MG63 (cell line): ENCODE data around the gene PNMA6F. TPM values are rescaled to one million over a fixed set of nuclear protein-coding genes. Genes with fewer than 3 reads are reported as not detected.
"Not testable (repeated sequence)": the region's sequence is repeated elsewhere in the genome, so short reads cannot be mapped to it uniquely, and the experiment has no call there.

Source experiments
- DNase-seq: peaks from one replicate; pipeline ENCODE4 v3.0.0-alpha.2; 2020
- H3K27me3 ChIP-seq: fragments of 250-450 bp; sonication (Bioruptor Pico); 2 replicates; pipeline ENCODE4 v1.5.1; 2020; ENCODE audit warnings: mild to moderate bottlenecking, moderate library complexity
- H3K36me3 ChIP-seq: fragments of 250-450 bp; sonication (Bioruptor Pico); 2 replicates; pipeline ENCODE4 v1.5.1; 2020; ENCODE audit warnings: mild to moderate bottlenecking, moderate library complexity
- H3K4me3 ChIP-seq: fragments of 250-450 bp; sonication (Bioruptor Pico); 2 replicates; pipeline ENCODE4 v1.5.1; 2020; ENCODE audit warnings: mild to moderate bottlenecking, moderate library complexity
- H3K9me3 ChIP-seq: fragments of 250-450 bp; sonication (Bioruptor Pico); 2 replicates; pipeline ENCODE4 v1.5.1; 2020; ENCODE audit warnings: mild to moderate bottlenecking, moderate library complexity
- total RNA-seq: library from RNA; depleted of rRNA; stranded (reverse); fragments of >200 nt; shearing (Covaris generic); gene quantifications from 2 replicates; pipeline ENCODE4 v1.2.3, GENCODE V29; 2014; ENCODE audit warnings: low replicate concordance

Gene PNMA6F
- total RNA-seq, 1 experiment from 2014 or later: not detected

DNA sequence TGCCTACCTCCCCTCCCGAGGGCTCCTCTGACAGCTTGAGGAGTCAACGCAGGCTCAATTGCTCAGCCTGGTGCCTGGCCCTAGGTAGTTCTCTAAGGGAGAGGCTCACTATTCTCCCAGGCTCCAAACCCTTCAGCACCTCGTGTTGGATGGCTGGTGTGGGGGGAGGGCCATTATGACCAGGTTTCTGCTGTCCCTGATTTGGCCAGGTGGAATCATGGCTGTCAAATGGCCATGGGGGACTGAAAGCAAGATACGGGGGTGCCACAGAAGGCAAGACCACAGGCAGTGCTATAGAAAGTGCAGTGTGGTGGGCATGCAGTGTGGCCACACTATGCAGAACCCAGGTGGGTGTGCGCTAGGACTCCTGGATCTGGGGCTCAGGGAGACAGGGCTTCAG, 9.5 kb downstream of the PNMA6F start:
- Histone ChIP-seq H3K9me3 (no peaks in the 10 kb centered on the region), H3K4me3 (no peak overlapping the region), H3K27me3 (no peaks in the 10 kb centered on the region), H3K36me3 (no peaks in the 10 kb centered on the region)
- no peak for DNase-seq

DNA sequence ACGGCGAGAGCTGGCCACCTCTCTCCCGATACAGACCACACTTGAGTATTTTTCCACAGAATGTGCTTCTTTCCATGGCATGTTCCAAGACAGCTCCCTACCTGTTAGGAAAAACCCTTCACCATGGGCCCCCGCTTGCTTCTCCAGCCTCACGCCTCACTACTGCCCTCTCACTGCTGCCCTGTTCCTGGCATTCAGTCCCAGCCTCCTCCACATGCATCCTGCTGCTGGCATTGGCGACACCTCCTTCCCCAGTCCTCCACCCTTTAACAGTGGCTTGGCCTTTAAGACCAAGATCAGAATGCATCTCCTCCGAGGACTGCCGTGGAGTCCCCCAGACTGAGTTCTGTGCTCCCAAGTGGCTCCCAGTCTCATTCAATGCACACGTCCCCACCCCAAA, 10.7 kb downstream of the PNMA6F start:
- Histone ChIP-seq H3K9me3 (no peaks in the 10 kb centered on the region), H3K36me3 (no peaks in the 10 kb centered on the region), H3K27me3 (no peaks in the 10 kb centered on the region), H3K4me3 (no peak overlapping the region)
- DNase-seq: no peak

DNA sequence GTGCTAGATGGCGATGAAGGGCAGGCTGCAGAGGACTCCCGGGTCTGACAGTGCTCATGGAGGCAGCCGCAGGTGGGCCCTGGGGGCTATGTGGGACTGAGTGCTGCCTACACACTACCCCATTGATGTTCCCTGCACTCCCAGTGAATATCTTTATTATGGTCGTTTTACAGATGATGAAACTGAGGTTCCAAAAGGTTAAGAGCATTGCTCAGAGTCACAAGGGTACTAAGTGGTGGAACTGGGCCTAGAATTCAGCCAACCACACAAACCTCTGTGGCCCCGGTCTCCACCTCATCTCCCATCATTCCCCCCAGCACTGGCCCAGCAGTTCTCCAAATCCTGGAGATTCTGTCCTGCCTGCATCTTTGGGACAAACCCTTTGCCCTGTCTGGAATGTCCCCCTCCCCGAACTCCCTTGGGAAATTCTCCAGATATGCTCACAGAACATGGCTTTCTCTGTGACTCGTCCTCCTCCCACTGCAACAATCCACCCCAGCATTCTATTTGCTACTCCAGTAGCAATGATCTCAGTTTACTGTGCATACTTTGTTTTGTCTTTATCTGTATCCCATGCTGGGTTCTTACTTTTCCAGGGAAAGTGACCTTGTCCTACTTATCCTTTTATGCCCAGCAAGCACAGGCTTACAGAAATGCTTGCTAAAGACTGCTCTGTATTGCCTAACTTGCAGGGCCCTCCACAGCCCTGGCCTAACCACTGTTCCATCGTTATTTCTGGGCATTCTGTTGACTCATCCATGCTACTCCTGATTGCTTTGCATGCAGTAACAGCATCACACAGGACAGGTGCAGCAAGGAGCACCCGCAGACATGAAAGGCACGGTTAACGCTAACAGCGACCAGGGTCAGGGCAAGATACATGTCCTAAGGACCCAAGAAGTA, 14.0 kb downstream of the PNMA6F start:
- no peaks in the 10 kb centered on the region for H3K27me3 ChIP-seq
- H3K36me3 ChIP-seq: no peaks in the 10 kb centered on the region
- no peaks in the 10 kb centered on the region for H3K9me3 ChIP-seq
- DNase-seq: no peak
- no peak overlapping the region for H3K4me3 ChIP-seq

DNA sequence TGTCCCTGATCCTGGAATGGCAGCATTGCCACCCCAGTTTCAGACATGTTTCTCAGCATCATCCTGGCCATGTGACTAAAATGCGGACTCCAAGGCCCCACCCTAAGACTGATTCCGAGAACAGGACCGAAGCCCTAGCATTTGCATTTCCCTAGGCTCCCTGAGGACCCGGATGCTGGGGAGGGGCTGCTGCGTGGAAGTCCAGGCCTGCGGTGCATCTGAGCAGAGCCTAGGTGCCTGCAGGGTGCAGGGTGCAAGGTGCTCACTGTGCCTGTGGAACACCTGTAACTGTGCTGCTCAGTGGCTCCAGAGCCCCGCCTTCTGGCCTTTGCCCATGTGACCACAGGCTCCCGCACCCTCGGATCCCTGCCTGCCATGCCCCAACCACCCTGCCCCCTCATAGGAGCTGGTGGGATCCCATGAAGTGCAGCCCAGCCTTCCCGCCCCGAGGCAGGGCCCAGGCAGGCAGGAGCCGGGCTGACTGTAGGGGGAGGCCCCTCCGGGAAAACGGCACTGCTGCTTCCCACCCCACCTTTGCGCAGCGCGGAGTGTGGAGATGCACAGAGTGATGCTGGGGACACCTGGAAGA, 14.9 kb downstream of the PNMA6F start:
- no peak overlapping the region for H3K4me3 ChIP-seq
- no peak for DNase-seq
- no peaks in the 10 kb centered on the region for H3K36me3 ChIP-seq
- no peaks in the 10 kb centered on the region for H3K27me3 ChIP-seq
- no peaks in the 10 kb centered on the region for H3K9me3 ChIP-seq

DNA sequence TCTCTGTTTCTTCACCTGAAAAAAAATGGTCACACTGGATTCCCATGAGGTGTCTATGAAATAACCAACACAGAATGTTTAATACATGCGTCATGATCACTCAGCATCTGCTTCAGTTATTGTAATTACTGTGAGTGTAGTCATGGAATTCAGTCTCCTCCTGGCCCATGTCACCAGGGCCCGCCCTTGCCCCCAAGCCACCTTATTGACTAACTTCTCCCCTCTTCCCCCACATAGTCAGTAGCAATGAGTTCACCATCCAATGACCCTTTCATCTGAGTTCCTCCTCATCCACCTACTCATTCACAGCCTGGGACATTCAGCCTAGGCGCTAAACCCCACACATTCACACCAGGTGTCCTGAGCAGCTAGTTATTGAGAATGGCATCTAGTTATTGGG, 15.6 kb downstream of the PNMA6F start:
- DNase-seq: no peak
- Histone ChIP-seq H3K4me3 (no peak overlapping the region), H3K36me3 (no peaks in the 10 kb centered on the region), H3K9me3 (no peaks in the 10 kb centered on the region), H3K27me3 (no peaks in the 10 kb centered on the region)

DNA sequence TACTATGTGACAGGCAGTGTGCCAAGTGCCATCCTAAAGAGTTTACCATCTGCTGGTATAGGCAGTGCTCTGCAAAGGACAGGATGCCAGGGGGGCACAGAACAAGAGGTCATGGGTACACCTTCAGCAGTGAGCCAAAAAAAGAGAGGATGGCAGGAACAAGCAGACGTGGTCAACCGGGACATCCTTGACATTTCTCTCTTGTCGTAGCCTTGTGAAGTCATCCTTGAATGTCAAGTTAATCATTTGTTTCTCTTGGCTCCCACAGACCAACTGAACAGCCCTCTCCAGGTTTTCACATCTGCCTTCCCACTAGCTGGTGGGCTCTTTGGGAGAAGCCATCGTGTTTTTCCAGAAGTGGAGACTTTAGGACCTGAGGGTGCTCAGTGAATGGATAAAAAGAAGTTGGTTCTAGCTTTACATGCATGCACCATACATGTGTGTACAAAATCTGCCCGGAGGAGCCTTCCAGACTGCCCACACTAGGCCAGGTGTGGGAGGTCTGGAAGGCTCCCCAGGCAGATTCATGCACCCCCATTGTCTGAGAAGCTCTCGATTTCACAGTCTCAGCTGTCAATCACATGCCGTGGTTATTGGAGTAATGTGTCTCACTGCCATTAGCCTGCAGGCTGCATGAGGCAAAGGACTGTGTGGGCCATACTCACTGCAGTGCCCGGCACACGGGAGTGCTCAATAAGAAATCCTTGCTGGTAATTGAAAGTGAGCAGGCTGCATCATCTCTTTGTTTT, 16.4 kb downstream of the PNMA6F start:
- no peaks in the 10 kb centered on the region for H3K9me3 ChIP-seq
- no peaks in the 10 kb centered on the region for H3K36me3 ChIP-seq
- H3K27me3 ChIP-seq: no peaks in the 10 kb centered on the region
- H3K4me3 ChIP-seq: no peak overlapping the region
- no peak for DNase-seq

DNA sequence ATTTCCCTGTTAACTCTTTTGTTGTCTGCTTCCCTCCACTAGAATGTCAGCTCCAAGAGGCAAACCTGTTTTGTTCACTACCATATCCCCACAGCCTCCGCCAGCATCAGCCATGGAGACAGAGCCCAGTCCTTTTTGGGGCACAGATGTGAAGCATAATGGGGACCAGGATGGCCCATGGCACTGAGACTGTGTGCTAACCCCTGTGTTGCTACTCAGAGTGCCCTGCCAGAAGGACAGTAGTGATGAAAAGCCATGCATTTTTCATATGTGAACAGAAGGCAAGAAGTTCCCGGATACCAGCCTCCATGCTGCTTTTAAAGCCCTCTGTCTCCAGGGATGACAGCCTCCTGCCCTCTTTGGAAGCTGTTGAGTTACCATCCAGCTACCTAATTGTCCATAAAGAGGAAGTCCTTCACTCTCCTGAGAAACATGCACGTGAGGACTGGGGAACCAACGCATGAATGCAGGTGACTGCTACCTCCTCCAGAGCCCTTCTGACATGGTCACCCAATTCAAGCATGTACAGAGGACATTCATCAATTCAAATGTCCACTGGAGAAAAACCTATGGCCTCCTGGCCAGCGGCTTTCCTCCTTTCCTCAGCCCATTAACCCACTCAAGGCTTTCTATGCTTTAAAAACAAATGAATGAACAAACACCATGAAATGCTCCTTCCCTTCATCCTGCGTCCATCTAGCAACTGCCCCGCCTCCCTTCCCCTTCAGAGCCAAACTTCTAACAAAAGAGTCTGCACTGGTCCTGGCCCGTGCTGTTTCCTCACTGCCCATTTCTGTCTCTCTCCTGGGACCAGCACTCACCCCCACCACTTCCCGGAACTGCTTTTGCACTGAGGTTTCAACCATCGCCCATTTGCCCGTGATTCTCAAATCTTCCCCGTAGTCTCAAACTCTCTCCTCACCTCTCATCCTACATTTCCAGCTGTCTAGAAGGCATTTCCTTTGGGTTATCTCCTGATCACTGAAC, 18.0 kb downstream of the PNMA6F start:
- H3K27me3 ChIP-seq: no peaks in the 10 kb centered on the region
- no peaks in the 10 kb centered on the region for H3K36me3 ChIP-seq
- H3K9me3 ChIP-seq: no peaks in the 10 kb centered on the region
- no peak for DNase-seq
- H3K4me3 ChIP-seq: no peak overlapping the region

DNA sequence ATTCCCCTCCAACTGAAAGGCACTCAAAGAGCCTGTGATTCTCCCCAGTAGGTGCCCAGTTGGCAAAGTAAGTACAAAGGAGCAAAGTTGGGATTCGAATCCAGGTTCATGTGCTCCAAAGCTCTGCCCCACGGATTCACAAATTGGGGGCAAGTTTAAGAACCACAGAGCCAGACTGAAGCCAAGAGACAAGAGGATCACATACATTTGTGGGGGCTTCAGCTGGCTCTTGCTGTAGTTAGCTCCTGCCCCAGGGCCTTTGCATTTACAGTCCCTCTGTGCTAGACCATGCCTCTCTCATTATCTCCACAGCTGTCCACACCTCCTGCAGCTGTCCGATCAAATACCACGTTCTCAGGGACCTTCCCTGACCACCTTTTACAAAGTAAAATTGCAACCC, 18.8 kb downstream of the PNMA6F start:
- Histone ChIP-seq H3K9me3 (no peaks in the 10 kb centered on the region), H3K36me3 (no peaks in the 10 kb centered on the region), H3K4me3 (no peak overlapping the region), H3K27me3 (no peaks in the 10 kb centered on the region)
- no peak for DNase-seq

DNA sequence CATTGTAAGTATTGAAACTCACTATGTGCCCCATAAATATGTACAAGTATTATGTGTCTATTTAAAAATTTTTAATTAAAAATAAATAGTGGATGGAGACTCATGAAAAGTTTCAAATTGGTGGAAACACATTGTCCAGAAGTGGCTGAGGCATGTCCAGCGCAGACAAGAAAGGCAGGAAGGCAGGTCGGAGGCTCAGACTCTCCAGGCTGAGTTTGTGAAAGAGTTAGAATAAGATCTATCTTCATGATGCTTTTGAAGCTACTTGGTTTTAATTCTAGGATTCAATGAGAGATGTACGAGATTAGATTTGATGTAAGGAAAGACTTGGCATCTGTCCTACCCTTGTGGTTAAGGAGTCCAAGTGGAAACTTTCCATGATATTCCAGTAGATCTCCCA, 19.8 kb downstream of the PNMA6F start:
- Histone ChIP-seq H3K36me3 (no peaks in the 10 kb centered on the region), H3K4me3 (no peak overlapping the region), H3K9me3 (no peaks in the 10 kb centered on the region), H3K27me3 (no peaks in the 10 kb centered on the region)
- no peak for DNase-seq

DNA sequence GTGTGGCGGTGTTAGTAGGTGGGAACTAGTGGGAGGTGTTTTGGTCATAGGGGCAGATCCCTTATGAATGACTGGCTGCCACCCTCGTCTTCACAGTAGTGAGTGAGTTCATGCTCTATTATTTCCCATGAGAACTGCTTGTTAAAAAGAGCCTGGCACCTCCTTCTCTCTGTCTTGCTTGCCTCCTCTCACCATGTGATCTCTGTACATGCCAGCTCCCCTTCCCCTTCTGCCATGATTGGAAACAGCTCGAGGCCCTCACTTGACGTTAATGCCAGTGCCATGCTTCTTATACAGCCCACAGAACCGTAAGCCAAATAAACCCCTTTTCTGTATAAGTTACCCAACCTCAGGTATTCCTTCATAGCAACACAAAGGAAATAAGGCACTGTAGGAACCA, 21.7 kb downstream of the PNMA6F start:
- no peak overlapping the region for H3K4me3 ChIP-seq
- no peak for DNase-seq
- no peaks in the 10 kb centered on the region for H3K9me3 ChIP-seq
- H3K36me3 ChIP-seq: no peaks in the 10 kb centered on the region
- H3K27me3 ChIP-seq: no peaks in the 10 kb centered on the region

DNA sequence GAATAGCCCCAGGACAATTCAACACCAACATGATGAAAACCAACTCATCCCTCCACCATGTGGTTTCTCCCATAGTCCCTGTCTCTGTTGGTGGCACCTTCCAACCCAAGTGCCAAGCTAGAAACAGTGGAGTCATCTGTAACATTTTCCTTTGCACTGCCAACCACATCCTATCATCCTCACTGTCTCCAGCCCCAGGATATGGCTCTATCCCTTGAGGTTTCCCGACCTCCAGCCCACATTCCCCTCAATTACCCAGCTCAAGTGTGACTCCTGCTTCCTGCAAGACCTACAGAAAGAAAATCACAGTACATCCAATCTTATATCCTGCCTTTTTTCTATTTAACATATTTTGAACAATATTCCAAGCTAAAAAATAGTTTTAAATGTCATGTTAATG, 24.2 kb downstream of the PNMA6F start:
- Histone ChIP-seq H3K4me3 (no peak overlapping the region), H3K27me3 (no peaks in the 10 kb centered on the region), H3K9me3 (no peaks in the 10 kb centered on the region), H3K36me3 (no peaks in the 10 kb centered on the region)
- DNase-seq: no peak

DNA sequence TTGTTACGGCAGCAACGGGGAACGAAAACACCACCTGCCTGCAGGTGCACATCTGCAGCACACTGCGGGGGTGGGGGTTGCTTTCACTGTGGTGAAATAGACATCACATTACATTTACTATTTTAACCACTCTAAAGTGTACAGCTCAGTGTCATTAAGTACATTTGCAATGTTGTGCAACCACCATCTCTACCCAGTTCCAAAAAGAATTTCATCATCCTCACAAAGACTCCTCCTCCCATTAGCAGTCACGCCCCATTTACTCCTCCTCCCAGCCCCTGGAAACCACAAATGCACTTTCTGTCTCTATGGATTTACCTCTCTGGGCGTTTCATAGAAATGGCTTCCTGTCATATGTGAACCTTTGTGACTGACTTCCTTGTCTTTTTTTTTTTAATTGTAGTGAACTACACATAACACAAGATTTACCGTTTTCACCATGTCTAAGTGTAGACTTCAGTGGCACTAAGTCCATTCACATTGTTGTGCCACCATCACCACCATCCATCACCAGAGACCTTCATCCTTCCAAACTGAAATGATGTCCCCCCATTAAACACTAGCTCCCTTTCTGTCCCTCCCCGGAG, 28.0 kb downstream of the PNMA6F start:
- H3K36me3 ChIP-seq, H3K27me3 ChIP-seq, H3K4me3 ChIP-seq, DNase-seq, H3K9me3 ChIP-seq: not testable (repeated sequence)

DNA sequence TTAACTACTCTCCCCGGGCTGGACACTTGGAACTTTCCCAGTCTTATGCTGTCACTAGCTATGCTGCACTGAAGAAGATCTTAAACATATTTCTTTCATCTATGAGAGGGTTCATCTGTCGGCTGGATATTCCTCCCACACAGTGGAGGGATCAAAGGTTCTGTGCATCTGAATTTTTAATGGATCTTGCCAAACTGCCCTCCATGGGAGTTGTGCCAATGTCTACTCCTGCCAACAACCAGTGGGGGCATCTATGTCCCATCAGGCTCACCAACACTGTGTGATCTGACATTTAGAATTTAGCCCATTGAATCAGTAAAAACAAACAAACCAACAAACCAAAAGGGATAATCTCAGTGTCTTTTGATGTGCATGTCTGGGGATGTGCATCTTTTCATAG, 32.8 kb downstream of the PNMA6F start:
- H3K27me3 ChIP-seq, H3K36me3 ChIP-seq, DNase-seq, H3K9me3 ChIP-seq, H3K4me3 ChIP-seq: not testable (repeated sequence)

DNA sequence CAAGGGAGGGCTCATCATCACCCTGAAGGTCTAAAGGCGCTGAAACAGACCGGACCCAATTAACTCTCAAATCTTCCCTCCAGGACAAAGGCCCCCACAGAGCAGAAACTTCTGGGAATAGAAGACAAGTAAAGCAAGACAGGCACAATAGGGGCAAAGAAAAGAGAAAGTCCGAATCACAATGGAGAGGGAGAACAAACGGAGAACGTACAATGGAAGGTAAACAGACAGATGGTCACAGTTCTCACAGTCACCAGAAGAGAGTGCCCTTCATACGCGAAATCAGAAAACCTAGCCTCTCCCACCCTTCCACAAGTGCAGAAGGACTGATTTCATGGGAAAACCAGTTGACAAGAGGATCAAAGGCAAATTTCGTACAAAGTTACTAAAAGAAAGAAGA, 35.9 kb downstream of the PNMA6F start:
- H3K4me3 ChIP-seq, H3K9me3 ChIP-seq: not testable (repeated sequence)

DNA sequence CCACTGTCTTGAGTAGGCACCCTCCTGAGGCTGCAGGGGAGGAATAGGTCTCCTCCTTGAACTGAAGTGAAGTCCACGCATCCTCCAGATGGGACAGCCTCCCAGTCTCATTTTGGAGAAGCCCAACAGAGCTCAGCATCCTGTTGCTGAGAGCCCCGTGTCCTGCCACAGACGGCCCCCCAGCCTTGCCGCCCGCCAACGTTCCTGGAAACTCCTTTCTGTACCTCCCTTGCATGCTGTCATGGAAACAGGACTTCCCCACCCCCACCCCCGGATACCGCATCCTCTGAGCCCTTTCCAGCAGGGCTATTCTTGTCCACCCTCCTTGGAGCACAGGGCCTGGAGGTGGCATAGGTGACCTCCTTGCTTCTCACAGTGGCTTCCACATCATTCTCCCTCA, 37.6 kb downstream of the PNMA6F start:
- DNase-seq, H3K36me3 ChIP-seq, H3K9me3 ChIP-seq, H3K4me3 ChIP-seq, H3K27me3 ChIP-seq: not testable (repeated sequence)

More for the DNA sequence above, 35.9 kb downstream of the PNMA6F start:
- H3K36me3 ChIP-seq, DNase-seq, H3K27me3 ChIP-seq: not testable (repeated sequence)

DNA sequence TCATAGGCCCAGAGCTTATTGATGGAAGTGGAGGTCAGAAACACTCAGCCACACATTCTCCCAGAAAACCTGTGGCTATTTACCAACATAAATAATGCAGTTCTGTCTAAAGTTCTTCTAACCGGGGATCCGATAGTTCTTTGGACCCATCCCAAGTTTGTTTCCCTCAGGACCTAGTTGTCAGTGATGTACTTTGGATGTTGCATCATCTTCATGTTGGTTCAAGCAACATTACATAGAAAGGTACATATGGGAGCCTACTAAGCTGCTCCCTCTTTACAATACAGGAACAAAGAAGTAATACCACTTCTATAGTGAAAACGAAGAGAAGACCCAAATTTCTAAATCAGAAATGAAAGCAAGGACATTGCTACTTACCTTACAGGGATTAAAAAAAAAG, 39.8 kb downstream of the PNMA6F start:
- not testable (repeated sequence) for H3K9me3 ChIP-seq, H3K36me3 ChIP-seq, DNase-seq, H3K27me3 ChIP-seq, H3K4me3 ChIP-seq
